Stimulated activated CD4-positive, alpha-beta T cell treated with anti-CD3 and anti-CD28 coated beads, Interleukin-1b, Interleukin-23, amount 100 ng/mL, for 4 hours (primary cell): Measurements from ENCODE around the gene RCBTB2.

Source experiments
- DNase-seq, 2 donors: peaks; one replicate each; pipeline ENCODE4 v3.0.0-alpha.2; 2020; ENCODE audit warnings: low read depth in 2 of 2

The RCBTB2 gene

DNA sequence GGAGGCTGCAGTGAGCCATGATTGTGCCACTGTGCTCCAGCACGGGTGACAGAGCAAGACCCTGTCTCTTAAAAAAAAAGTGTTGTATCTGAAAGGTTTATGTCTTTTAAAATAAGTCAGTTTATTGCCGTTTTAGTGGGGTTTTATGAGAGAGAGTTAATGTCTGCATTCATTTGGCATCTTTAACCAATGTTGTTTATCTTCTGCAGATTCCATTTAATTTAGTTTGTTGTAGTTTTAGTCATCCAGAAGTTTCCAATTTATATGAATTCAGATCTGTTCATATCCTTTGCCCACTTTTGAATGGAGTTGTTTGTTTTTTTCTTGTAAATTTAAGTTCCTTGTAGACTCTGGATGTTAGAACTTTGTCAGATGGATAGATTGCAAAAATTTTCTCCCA, 83.2 kb downstream of the RCBTB2 start:
- DNase-seq: no peak

DNA sequence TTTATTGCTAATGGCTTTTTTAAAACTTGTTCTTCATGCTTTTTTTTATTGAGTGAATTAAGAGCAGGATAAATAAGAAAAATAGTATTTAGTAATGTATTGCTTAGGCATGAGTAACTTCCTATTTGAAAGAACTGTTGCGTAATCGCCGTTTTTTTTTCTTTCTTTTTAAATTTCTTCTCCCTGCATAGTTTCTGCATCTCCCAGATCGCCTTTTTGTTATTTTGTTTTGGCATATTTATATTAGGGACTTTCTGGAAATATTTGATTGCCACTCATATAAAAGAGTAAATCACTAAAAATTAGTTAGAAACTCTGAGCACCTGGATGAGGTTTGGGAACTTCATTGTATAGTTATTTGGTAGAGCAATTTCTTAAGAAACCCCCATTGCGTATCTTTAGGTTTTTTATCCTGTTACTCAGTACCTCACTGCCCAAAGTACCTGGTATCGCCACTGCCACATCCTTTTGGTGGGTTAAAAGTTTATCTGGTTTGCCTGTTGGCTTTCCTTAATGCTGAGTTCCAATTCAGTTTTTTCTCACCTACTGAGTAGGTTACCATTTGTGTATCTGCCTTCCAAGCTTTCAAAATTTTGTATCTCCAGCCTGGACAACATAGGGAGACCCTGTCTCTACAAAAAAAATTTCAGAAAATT, 83.8 kb downstream of the RCBTB2 start:
- DNase-seq: no peak

DNA sequence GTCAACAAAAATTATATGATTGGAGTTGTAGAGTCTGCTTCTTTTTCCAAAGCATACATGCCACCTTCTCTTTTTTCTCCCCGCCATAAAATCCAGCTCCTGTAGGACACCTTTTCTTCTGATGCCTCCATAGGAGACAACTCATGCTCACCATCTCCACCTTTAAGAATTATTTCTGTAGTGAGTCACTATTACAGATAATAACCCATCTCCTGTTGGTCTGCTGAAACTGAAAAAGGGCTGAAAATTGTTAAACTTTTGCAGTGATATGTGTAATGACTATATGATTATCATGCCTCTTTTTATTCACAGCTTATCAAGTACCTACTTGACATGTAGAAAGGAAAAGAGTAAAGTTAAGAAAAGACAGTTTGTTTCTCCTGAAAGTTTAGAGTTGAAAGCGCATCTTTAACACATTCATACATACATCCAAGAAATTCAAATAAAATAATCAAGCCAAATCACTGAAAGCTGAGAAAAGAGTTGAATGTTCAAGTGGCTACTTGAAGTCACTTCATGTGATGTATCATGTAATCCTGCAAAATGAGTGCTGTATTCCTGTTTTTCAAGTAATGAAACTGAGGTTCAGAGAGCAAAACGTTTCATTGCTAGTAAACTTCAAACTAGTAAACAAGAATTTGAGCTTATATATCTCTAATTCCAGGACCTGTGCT, 84.5 kb downstream of the RCBTB2 start:
- no peak for DNase-seq

DNA sequence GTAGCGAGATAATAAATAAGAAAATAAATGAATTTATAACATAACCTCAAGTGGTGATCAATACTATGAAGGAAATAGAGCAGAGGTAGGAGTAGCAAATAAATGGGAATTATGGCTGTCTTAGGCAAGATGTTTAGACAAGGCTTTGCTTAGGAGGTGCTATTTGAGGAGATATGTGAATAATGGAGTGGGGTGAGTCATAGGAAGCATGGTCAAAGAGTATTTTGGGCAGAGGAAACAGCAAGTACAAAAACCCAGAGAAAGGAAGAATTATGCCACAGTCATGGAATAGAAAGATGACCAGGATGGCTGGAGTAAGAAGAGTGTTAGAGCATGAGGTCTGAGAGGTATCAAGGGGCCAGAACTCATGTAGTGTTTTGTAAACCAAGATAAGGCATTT, 86.4 kb downstream of the RCBTB2 start:
- DNase-seq: no peak

DNA sequence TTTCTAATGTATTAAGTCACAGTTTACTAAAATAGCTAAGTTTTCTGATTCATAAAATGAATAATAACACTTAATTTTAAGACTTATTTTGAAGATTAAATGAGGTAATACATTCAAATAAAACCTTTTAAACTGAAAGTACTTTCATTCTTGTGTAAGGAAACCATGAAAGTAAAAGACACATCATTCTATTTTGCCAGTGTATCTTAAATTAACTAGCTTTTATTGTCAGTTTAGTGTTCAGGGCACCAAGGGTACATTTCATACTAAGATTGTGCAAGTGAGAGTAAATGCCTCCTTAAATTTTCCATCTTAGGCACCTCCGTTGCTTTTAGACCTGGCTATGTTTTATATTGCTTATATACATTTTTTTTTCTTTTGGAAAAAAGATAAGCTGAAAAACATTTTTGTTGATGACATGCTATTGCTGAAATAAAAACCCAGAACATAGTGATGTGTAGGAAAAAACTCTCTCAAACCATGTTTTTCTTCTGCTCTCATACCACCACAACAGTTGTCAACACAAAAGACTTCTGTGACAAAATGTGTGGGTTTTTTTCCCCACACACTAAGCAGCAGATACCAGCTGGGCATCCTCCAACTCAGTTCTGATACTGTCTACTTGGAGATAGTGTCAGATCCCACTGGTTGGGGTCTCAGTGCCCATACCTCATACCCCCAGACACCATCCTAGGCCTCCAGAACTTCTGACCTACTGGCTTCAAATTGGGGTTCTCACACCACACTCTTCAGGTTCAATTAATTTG, 89.3 kb downstream of the RCBTB2 start:
- no peak for DNase-seq
